HEK293T (cell line): Measurements from ENCODE around the gene GALNT2.

Experiments used
- ARNT ChIP-seq: fragments of 450-650 bp; IDR thresholded peaks from 2 replicates; pipeline ENCODE4 v1.6.1; 2017; ENCODE audit warnings: mild to moderate bottlenecking
- BHLHE40 ChIP-seq: fragments of 450-650 bp; IDR thresholded peaks from 2 replicates; pipeline ENCODE4 v1.6.1; 2016; ENCODE audit warnings: mild to moderate bottlenecking, moderate library complexity, borderline replicate concordance
- FOXA1 ChIP-seq: fragments of 450-650 bp; IDR thresholded peaks from 2 replicates; pipeline ENCODE4 v1.6.1; 2016; ENCODE audit warnings: mild to moderate bottlenecking
- FOXM1 ChIP-seq: fragments of 450-650 bp; IDR thresholded peaks from 2 replicates; pipeline ENCODE4 v1.6.1; 2017; ENCODE audit warnings: mild to moderate bottlenecking, borderline replicate concordance
- NFRKB ChIP-seq: fragments of 450-650 bp; IDR thresholded peaks from 2 replicates; pipeline ENCODE4 v1.6.1; 2016; ENCODE audit warnings: mild to moderate bottlenecking, moderate library complexity
- SP1 ChIP-seq: fragments of 450-650 bp; IDR thresholded peaks from 2 replicates; pipeline ENCODE4 v1.6.1; 2017
- TARDBP ChIP-seq: fragments of 450-650 bp; IDR thresholded peaks from 2 replicates; pipeline ENCODE4 v1.6.1; 2016

GRCh38 chr1:230319014-230319747 is 252.1 kb downstream of the GALNT2 start:
- TF ChIP-seq FOXA1 (no peak), SP1 (no peak), ARNT (no peak), FOXM1 (no peak), NFRKB (no peak), TARDBP (no peak), BHLHE40 (no peak)
